CD4-positive, alpha-beta T cell (primary cell): ENCODE measurements around the gene DLG5. TPM values are rescaled to one million over a fixed set of nuclear protein-coding genes. Genes with fewer than 3 reads are reported as not detected.

Source experiments
- ATAC-seq: fragments of 200-7000 bp; cut with Tn5 transposase; one replicate; pipeline ENCODE4 v1.10.0; 2022; ENCODE audit warnings: mild to moderate bottlenecking; ENCODE audit not compliant: poor library complexity
- CTCF ChIA-PET: fragments of 350-600 bp; sonication (Branson Sonifier 250); formaldehyde crosslinking; loops from one replicate; lab custom pipeline; 2021; ENCODE audit warnings: antibody characterized with exemption, inconsistent platforms; lab: Charles Lee
- POLR2A ChIA-PET: fragments of 350-600 bp; sonication (Branson Sonifier 250); formaldehyde crosslinking; loops from one replicate; lab custom pipeline; 2021; ENCODE audit warnings: antibody characterized with exemption, inconsistent platforms; lab: Charles Lee
- DNase-seq, 14 experiments: peaks; one replicate each; pipeline ENCODE4 v3.0.0-alpha.2; 2013 to 2020; ENCODE audit warnings: mixed read lengths in 2 of 14
- H3K27ac ChIP-seq, 2 donors: one replicate each; pipeline versions ENCODE4 v1.5.1 to v1.7.0; 2013; ENCODE audit warnings: low read length in 2 of 2, low read depth in 1 of 2, mild to moderate bottlenecking in 1 of 2
- H3K27me3 ChIP-seq, 2 experiments: 1 replicate in 1 of 2; 2 replicates in 1 of 2; pipeline versions ENCODE4 v1.6.1 to v1.7.0; 2013; ENCODE audit warnings: low read length in 2 of 2, control low read depth in 1 of 2, mild to moderate bottlenecking in 1 of 2, moderate library complexity in 1 of 2; ENCODE audit not compliant: insufficient read depth in 2 of 2, control insufficient read depth in 1 of 2
- H3K36me3 ChIP-seq: one replicate; pipeline ENCODE4 v1.6.1; 2013; ENCODE audit warnings: low read length, control low read depth; ENCODE audit not compliant: insufficient read depth
- H3K4me1 ChIP-seq: one replicate; pipeline ENCODE4 v1.6.1; 2013; ENCODE audit warnings: low read length, control low read depth; ENCODE audit not compliant: insufficient read depth
- H3K4me3 ChIP-seq: one replicate; pipeline ENCODE4 v1.5.1; 2013; ENCODE audit warnings: mild to moderate bottlenecking, low read length, moderate library complexity
- H3K9me3 ChIP-seq, 2 experiments: 1 replicate in 1 of 2; 2 replicates in 1 of 2; pipeline versions ENCODE4 v1.6.1 to v1.7.0; 2013; ENCODE audit warnings: low read length in 2 of 2, mild to moderate bottlenecking in 2 of 2, control low read depth in 1 of 2, moderate library complexity in 1 of 2; ENCODE audit not compliant: control insufficient read depth in 1 of 2, insufficient read depth in 1 of 2
- H3K27ac Mint-ChIP-seq: one replicate; pipeline ENCODE4 v1.8.0; 2020; ENCODE audit warnings: mixed read lengths
- H3K27me3 Mint-ChIP-seq: one replicate; pipeline ENCODE4 v1.8.0; 2021; ENCODE audit warnings: mixed read lengths
- H3K36me3 Mint-ChIP-seq: one replicate; pipeline ENCODE4 v1.8.0; 2021; ENCODE audit warnings: low read depth, mixed read lengths
- H3K4me1 Mint-ChIP-seq: one replicate; pipeline ENCODE4 v1.8.0; 2021; ENCODE audit warnings: low read depth, mixed read lengths
- H3K4me3 Mint-ChIP-seq: one replicate; pipeline ENCODE4 v1.8.0; 2020; ENCODE audit warnings: mild to moderate bottlenecking, mixed read lengths
- H3K9me3 Mint-ChIP-seq: one replicate; pipeline ENCODE4 v1.8.0; 2020; ENCODE audit warnings: mixed read lengths
- intact Hi-C, 2 experiments: fragments of 100-400 bp; cut with DNase I in 1 of 2; cut with micrococcal nuclease in 1 of 2; formaldehyde crosslinking; loops; one replicate each; pipeline versions ENCODE4 v1.15.1 to v1.9.0; 2023 to 2025; cut with DNase I, micrococcal nuclease
- total RNA-seq, 174 experiments: library from RNA in 2 of 174; stranded (reverse) in 2 of 174; gene quantifications; one replicate each; pipeline ENCODE4 v1.2.3 and lab custom pipeline; 2021 to 2026
- TF ChIP-seq, protein P1 (sequence below): fragments of 200-600 bp; IDR thresholded peaks from one replicate; pipeline ENCODE4 v1.8.0; 2022; ENCODE audit warnings: antibody characterized with exemption, mild to moderate bottlenecking

Gene DLG5
- total RNA-seq, 2 experiments from 2014 or later: 7.1 to 7.4 TPM

- H3K4me1 Mint-ChIP-seq: no peaks in the 10 kb centered on the region
- ChIA-PET POLR2A (no interaction called here), CTCF (no interaction called here)
- H3K27ac Mint-ChIP-seq: no peak overlapping the region
- H3K36me3 ChIP-seq: no peaks in the 10 kb centered on the region
- no peak overlapping the region for H3K27ac ChIP-seq
- TF ChIP-seq, protein P1, sequence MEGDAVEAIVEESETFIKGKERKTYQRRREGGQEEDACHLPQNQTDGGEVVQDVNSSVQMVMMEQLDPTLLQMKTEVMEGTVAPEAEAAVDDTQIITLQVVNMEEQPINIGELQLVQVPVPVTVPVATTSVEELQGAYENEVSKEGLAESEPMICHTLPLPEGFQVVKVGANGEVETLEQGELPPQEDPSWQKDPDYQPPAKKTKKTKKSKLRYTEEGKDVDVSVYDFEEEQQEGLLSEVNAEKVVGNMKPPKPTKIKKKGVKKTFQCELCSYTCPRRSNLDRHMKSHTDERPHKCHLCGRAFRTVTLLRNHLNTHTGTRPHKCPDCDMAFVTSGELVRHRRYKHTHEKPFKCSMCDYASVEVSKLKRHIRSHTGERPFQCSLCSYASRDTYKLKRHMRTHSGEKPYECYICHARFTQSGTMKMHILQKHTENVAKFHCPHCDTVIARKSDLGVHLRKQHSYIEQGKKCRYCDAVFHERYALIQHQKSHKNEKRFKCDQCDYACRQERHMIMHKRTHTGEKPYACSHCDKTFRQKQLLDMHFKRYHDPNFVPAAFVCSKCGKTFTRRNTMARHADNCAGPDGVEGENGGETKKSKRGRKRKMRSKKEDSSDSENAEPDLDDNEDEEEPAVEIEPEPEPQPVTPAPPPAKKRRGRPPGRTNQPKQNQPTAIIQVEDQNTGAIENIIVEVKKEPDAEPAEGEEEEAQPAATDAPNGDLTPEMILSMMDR: no peak
- H3K9me3 ChIP-seq: no peaks in the 10 kb centered on the region
- ATAC-seq (no peak), DNase-seq (no peak)
- no peak overlapping the region for H3K4me3 Mint-ChIP-seq
- intact Hi-C loops: no loop called here
- no peak overlapping the region for H3K4me3 ChIP-seq
- H3K36me3 Mint-ChIP-seq: no peaks in the 10 kb centered on the region
- no peaks in the 10 kb centered on the region for H3K9me3 Mint-ChIP-seq
- no peaks in the 10 kb centered on the region for H3K4me1 ChIP-seq
- peaks cover 2% of the 10 kb centered on the region for H3K27me3 Mint-ChIP-seq
- no peaks in the 10 kb centered on the region for H3K27me3 ChIP-seq
These were observed 21.3 kb downstream of the DLG5 start for GRCh38 chr10:77905086-77905748.

- DNase-seq: no peak
- CTCF ChIA-PET: no interaction called here
- Histone ChIP-seq H3K4me1 (no peaks in the 10 kb centered on the region), H3K27ac (no peak overlapping the region), H3K4me3 (no peak overlapping the region), H3K27me3 (no peaks in the 10 kb centered on the region), H3K9me3 (no peaks in the 10 kb centered on the region), H3K36me3 (no peaks in the 10 kb centered on the region)
- Mint-ChIP-seq H3K4me3 (no peak overlapping the region), H3K36me3 (no peaks in the 10 kb centered on the region), H3K27me3 (peaks cover 11% of the 10 kb centered on the region), H3K27ac (no peak overlapping the region), H3K4me1 (no peaks in the 10 kb centered on the region), H3K9me3 (no peaks in the 10 kb centered on the region)
- intact Hi-C loops: no loop called here
- no peak for ATAC-seq
- TF ChIP-seq, protein P1: no peak
- POLR2A ChIA-PET: no interaction called here
These were observed 22.3 kb downstream of the DLG5 start for GRCh38 chr10:77904100-77904840.

GRCh38 chr10:77902159-77902558 is 24.4 kb downstream of the DLG5 start:
- no peaks in the 10 kb centered on the region for H3K9me3 Mint-ChIP-seq
- no peaks in the 10 kb centered on the region for H3K36me3 ChIP-seq
- no peaks in the 10 kb centered on the region for H3K27me3 ChIP-seq
- no peak overlapping the region for H3K27ac Mint-ChIP-seq
- DNase-seq (no peak), ATAC-seq (no peak)
- no peaks in the 10 kb centered on the region for H3K9me3 ChIP-seq
- POLR2A ChIA-PET: no interaction called here
- no peaks in the 10 kb centered on the region for H3K4me1 Mint-ChIP-seq
- intact Hi-C loops: no loop called here
- TF ChIP-seq, protein P1: no peak
- no peak overlapping the region for H3K4me3 Mint-ChIP-seq
- no peaks in the 10 kb centered on the region for H3K36me3 Mint-ChIP-seq
- peaks cover 12% of the 10 kb centered on the region for H3K27me3 Mint-ChIP-seq
- no peak overlapping the region for H3K27ac ChIP-seq
- H3K4me3 ChIP-seq: no peak overlapping the region
- CTCF ChIA-PET: no interaction called here
- H3K4me1 ChIP-seq: no peaks in the 10 kb centered on the region
